ENCODE data around the gene IGHMBP2. TPM values are rescaled to one million over a fixed set of nuclear protein-coding genes. Genes with fewer than 3 reads are reported as not detected.

The IGHMBP2 gene
- total and polyA plus RNA-seq, 5 donors from 2014 or later: 5.4 to 47.5 (median 7.3) TPM

DNA sequence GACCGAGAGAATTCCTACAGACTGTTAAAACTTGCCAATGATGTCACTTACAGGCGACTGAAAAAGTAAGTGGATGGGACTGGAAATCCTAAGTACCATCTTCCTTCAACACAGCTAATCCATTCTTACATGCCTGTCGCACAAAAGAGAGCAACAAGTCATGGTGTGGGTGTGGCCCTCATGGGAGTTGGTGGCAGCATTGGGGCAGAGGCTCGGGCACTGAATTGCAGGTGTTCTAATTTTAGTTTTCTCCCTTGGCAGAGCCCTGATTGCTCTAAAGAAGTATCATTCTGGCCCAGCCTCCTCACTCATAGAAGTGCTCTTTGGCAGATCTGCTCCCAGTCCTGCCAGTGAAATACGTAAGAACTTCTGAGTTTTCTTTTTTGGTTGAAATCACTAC is 4.6 kb downstream of the IGHMBP2 start:
- ATAC-seq (ENCODE audit: low read depth in 2 of 2) (no peak), DNase-seq (no peak)
- peaks cover 3 to 26% (median 16%) of the 10 kb centered on the region in 4 donors for H3K4me1 Mint-ChIP-seq
- peaks cover 15% of the 10 kb centered on the region for H3K4me1 ChIP-seq (ENCODE audit: control insufficient read depth, insufficient read depth, low read length, poor library complexity, severe bottlenecking)
- H3K27ac Mint-ChIP-seq: no peak overlapping the region
- H3K4me3 ChIP-seq (ENCODE audit: low read depth, low read length): no peak overlapping the region
- H3K27me3 Mint-ChIP-seq: no peaks in the 10 kb centered on the region
- no peaks in the 10 kb centered on the region for H3K27me3 ChIP-seq (ENCODE audit: control insufficient read depth, insufficient read depth, low read length)
- no peaks in the 10 kb centered on the region for H3K9me3 ChIP-seq (ENCODE audit: control insufficient read depth in 2 of 2, low read length in 2 of 2)
- peak overlapping the region in 1 of 4 donors; percentile 56 for H3K4me3 Mint-ChIP-seq
- no peak overlapping the region for H3K27ac ChIP-seq (ENCODE audit: insufficient read depth, low read length, poor library complexity, severe bottlenecking)
- peaks cover 47% of the 10 kb centered on the region for H3K36me3 ChIP-seq (ENCODE audit: control insufficient read depth, insufficient read depth, low read length)
- no peaks in the 10 kb centered on the region for H3K9me3 Mint-ChIP-seq
- H3K36me3 Mint-ChIP-seq: peaks cover 29% of the 10 kb centered on the region

DNA sequence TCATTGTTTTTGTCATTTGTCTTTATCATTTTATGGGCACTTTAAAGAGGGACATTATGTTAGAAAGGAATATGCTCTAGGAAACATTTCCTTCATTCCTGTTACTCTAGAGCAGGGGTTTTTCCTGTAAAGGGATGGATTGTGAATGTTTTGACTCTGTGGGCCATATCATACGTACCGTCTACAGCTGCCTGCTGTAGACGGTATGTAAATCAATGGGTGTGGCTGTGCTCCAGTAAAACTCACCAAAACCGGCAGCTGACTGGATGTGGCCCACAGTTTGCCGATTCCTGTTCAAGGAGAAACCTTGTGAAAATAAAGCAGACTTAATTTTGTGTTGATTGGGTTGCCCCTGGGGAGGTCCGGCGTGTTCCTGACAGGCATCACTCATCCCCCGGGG is 7.3 kb downstream of the IGHMBP2 start:
- no peaks in the 10 kb centered on the region for H3K4me1 ChIP-seq (ENCODE audit: control insufficient read depth, insufficient read depth, low read length, poor library complexity, severe bottlenecking)
- DNase-seq: no peak
- peaks cover 35% of the 10 kb centered on the region for H3K36me3 Mint-ChIP-seq
- no peaks in the 10 kb centered on the region for H3K27me3 Mint-ChIP-seq
- no peaks in the 10 kb centered on the region for H3K27me3 ChIP-seq (ENCODE audit: control insufficient read depth, insufficient read depth, low read length)
- no peak overlapping the region for H3K27ac ChIP-seq (ENCODE audit: insufficient read depth, low read length, poor library complexity, severe bottlenecking)
- no peaks in the 10 kb centered on the region for H3K9me3 ChIP-seq (ENCODE audit: control insufficient read depth in 2 of 2, low read length in 2 of 2)
- no peaks in the 10 kb centered on the region for H3K9me3 Mint-ChIP-seq
- no peak overlapping the region for H3K27ac Mint-ChIP-seq
- peaks cover 71% of the 10 kb centered on the region for H3K36me3 ChIP-seq (ENCODE audit: control insufficient read depth, insufficient read depth, low read length)
- no peak for ATAC-seq (ENCODE audit: low read depth in 2 of 2)
- no peak overlapping the region for H3K4me3 ChIP-seq (ENCODE audit: low read depth, low read length)
- no peak overlapping the region for H3K4me3 Mint-ChIP-seq
- peaks cover 0 to 2% (median under 1%) of the 10 kb centered on the region in 4 donors for H3K4me1 Mint-ChIP-seq

DNA sequence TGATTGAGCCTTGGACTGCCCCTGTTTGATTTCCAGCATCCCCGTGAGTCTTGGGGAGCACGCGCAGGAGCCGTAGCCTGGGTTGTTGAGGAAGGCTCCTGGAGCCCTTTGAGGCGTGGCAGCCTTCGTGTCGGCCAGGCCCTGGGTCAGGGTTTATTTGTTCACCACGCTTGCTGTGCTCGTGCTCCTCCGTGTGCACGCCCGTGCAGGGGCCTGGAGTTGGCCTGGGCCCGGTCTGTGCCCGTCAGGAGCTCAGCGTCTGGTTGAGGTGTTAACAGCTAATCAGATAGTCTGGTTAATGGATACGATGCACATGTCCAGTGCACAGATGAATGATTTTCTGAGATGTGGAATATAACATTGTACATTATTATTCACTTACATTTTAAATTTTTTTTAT is 8.0 kb downstream of the IGHMBP2 start:
- Histone ChIP-seq H3K27ac (ENCODE audit: insufficient read depth, low read length, poor library complexity, severe bottlenecking) (no peak overlapping the region), H3K27me3 (ENCODE audit: control insufficient read depth, insufficient read depth, low read length) (no peaks in the 10 kb centered on the region), H3K36me3 (ENCODE audit: control insufficient read depth, insufficient read depth, low read length) (peaks cover 78% of the 10 kb centered on the region), H3K4me1 (ENCODE audit: control insufficient read depth, insufficient read depth, low read length, poor library complexity, severe bottlenecking) (no peaks in the 10 kb centered on the region), H3K9me3 (ENCODE audit: control insufficient read depth in 2 of 2, low read length in 2 of 2) (no peaks in the 10 kb centered on the region), H3K4me3 (ENCODE audit: low read depth, low read length) (no peak overlapping the region)
- DNase-seq: no peak
- ATAC-seq (ENCODE audit: low read depth in 2 of 2): no peak
- no peaks in the 10 kb centered on the region for H3K9me3 Mint-ChIP-seq
- H3K4me1 Mint-ChIP-seq: no peaks in the 10 kb centered on the region
- no peak overlapping the region for H3K4me3 Mint-ChIP-seq
- H3K36me3 Mint-ChIP-seq: peaks cover 41% of the 10 kb centered on the region
- H3K27ac Mint-ChIP-seq: no peak overlapping the region
- H3K27me3 Mint-ChIP-seq: no peaks in the 10 kb centered on the region

DNA sequence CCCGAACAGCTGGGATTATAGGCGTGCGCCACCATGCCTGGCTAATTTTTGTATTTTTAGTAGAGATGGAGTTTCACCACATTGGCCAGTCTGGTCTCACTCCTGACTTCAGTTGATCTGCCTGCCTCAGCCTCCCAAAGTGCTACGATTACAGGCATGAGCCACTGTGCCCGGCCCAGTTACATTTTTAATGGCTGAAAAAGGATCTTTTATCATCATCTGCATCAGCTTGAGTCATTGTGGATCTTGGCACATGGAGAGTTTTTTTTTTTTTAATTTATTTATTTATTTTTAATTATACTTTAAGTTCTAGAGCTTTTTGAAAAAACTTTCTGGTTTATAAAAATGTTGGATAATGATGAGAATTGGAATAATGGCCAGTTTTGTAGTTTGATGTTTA is 8.6 kb downstream of the IGHMBP2 start:
- peaks cover 41% of the 10 kb centered on the region for H3K36me3 Mint-ChIP-seq
- no peak overlapping the region for H3K4me3 ChIP-seq (ENCODE audit: low read depth, low read length)
- no peaks in the 10 kb centered on the region for H3K9me3 Mint-ChIP-seq
- no peaks in the 10 kb centered on the region for H3K4me1 Mint-ChIP-seq
- H3K9me3 ChIP-seq (ENCODE audit: control insufficient read depth in 2 of 2, low read length in 2 of 2): no peaks in the 10 kb centered on the region
- no peak overlapping the region for H3K27ac ChIP-seq (ENCODE audit: insufficient read depth, low read length, poor library complexity, severe bottlenecking)
- H3K36me3 ChIP-seq (ENCODE audit: control insufficient read depth, insufficient read depth, low read length): peaks cover 81% of the 10 kb centered on the region
- H3K4me1 ChIP-seq (ENCODE audit: control insufficient read depth, insufficient read depth, low read length, poor library complexity, severe bottlenecking): no peaks in the 10 kb centered on the region
- H3K27me3 ChIP-seq (ENCODE audit: control insufficient read depth, insufficient read depth, low read length): no peaks in the 10 kb centered on the region
- H3K27ac Mint-ChIP-seq: no peak overlapping the region
- H3K4me3 Mint-ChIP-seq: no peak overlapping the region
- DNase-seq (no peak), ATAC-seq (ENCODE audit: low read depth in 2 of 2) (no peak)
- H3K27me3 Mint-ChIP-seq: no peaks in the 10 kb centered on the region

DNA sequence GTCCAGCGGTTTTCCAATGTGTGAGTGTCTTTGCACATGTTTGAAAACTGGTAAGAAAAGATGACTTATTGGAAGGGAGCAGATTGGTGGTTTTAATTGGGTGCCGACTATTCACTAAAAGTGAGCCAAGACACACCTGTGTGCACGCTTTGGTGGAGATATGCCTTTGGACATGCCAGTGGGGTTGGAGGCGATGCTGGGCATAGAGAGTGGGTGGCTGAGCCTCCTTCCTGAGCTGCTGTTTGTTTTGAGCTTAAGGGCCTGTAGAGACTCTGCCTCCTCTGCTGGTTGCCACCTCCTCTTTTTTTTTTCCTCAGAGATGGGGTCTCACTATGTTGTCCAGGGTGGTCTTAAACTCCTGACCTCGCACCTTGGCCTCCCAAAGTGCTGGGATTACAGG is 9.5 kb downstream of the IGHMBP2 start:
- H3K4me1 Mint-ChIP-seq: no peaks in the 10 kb centered on the region
- H3K27ac Mint-ChIP-seq: no peak overlapping the region
- ATAC-seq (ENCODE audit: low read depth in 2 of 2) (no peak), DNase-seq (no peak)
- Histone ChIP-seq H3K27ac (ENCODE audit: insufficient read depth, low read length, poor library complexity, severe bottlenecking) (no peak overlapping the region), H3K4me1 (ENCODE audit: control insufficient read depth, insufficient read depth, low read length, poor library complexity, severe bottlenecking) (no peaks in the 10 kb centered on the region), H3K4me3 (ENCODE audit: low read depth, low read length) (no peak overlapping the region), H3K36me3 (ENCODE audit: control insufficient read depth, insufficient read depth, low read length) (peaks cover 83% of the 10 kb centered on the region), H3K9me3 (ENCODE audit: control insufficient read depth in 2 of 2, low read length in 2 of 2) (no peaks in the 10 kb centered on the region), H3K27me3 (ENCODE audit: control insufficient read depth, insufficient read depth, low read length) (no peaks in the 10 kb centered on the region)
- H3K4me3 Mint-ChIP-seq: no peak overlapping the region
- H3K9me3 Mint-ChIP-seq: no peaks in the 10 kb centered on the region
- H3K36me3 Mint-ChIP-seq: peaks cover 39% of the 10 kb centered on the region
- H3K27me3 Mint-ChIP-seq: no peaks in the 10 kb centered on the region

DNA sequence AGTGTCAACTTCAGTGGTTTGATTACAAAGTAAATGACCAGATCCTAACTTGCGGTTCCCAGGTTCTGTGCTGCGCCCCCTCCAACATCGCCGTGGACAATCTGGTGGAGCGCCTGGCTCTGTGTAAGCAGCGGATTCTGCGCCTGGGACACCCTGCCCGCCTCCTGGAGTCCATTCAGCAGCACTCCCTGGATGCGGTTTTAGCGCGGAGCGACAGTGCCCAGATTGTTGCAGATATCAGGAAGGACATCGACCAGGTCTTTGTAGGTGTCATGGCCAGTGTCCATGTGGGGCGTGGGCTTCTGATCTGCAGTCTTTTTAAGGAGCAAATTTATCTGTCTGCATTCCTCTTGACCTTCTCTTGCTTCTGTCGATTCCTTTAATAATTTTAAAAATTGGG is 11.1 kb downstream of the IGHMBP2 start:
- Histone ChIP-seq H3K4me1 (ENCODE audit: control insufficient read depth, insufficient read depth, low read length, poor library complexity, severe bottlenecking) (no peaks in the 10 kb centered on the region), H3K27me3 (ENCODE audit: control insufficient read depth, insufficient read depth, low read length) (no peaks in the 10 kb centered on the region), H3K36me3 (ENCODE audit: control insufficient read depth, insufficient read depth, low read length) (peaks cover 84% of the 10 kb centered on the region), H3K9me3 (ENCODE audit: control insufficient read depth in 2 of 2, low read length in 2 of 2) (no peaks in the 10 kb centered on the region), H3K4me3 (ENCODE audit: low read depth, low read length) (no peak overlapping the region), H3K27ac (ENCODE audit: insufficient read depth, low read length, poor library complexity, severe bottlenecking) (no peak overlapping the region)
- ATAC-seq (ENCODE audit: low read depth in 2 of 2): no peak
- Mint-ChIP-seq H3K4me3 (no peak overlapping the region), H3K36me3 (peaks cover 45% of the 10 kb centered on the region), H3K27me3 (no peaks in the 10 kb centered on the region), H3K9me3 (no peaks in the 10 kb centered on the region), H3K27ac (no peak overlapping the region), H3K4me1 (peaks cover 0 to 4% (median 0%) of the 10 kb centered on the region in 4 donors)
- no peak for DNase-seq

DNA sequence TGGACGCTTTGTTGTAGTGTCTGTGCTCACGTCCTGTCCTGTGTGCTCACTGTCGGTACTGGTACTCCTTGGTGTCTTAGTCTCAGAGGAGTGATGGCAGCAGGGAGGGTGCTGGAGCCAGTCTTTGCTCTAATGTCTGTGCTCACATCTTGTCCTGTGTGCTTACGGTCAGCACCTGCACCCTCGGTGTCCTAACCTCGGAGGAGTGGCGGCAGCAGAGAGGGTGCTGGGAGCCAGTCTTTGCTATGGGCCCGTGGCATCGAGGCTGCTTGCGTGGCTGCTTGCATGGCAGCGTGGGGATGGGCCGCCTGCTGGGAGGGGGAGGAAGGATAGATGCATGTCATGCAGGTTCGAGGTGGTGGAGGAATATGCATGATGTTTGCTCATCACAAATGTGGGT is 12.7 kb downstream of the IGHMBP2 start:
- H3K9me3 ChIP-seq (ENCODE audit: control insufficient read depth in 2 of 2, low read length in 2 of 2): no peaks in the 10 kb centered on the region
- Mint-ChIP-seq H3K4me3 (no peak overlapping the region), H3K4me1 (peaks cover 0 to 4% (median 2%) of the 10 kb centered on the region in 4 donors), H3K9me3 (no peaks in the 10 kb centered on the region), H3K36me3 (peaks cover 42% of the 10 kb centered on the region), H3K27ac (no peak overlapping the region), H3K27me3 (no peaks in the 10 kb centered on the region)
- H3K4me3 ChIP-seq (ENCODE audit: low read depth, low read length): no peak overlapping the region
- H3K27me3 ChIP-seq (ENCODE audit: control insufficient read depth, insufficient read depth, low read length): no peaks in the 10 kb centered on the region
- no peak overlapping the region for H3K27ac ChIP-seq (ENCODE audit: insufficient read depth, low read length, poor library complexity, severe bottlenecking)
- DNase-seq (no peak), ATAC-seq (ENCODE audit: low read depth in 2 of 2) (no peak)
- peaks cover 83% of the 10 kb centered on the region for H3K36me3 ChIP-seq (ENCODE audit: control insufficient read depth, insufficient read depth, low read length)
- no peaks in the 10 kb centered on the region for H3K4me1 ChIP-seq (ENCODE audit: control insufficient read depth, insufficient read depth, low read length, poor library complexity, severe bottlenecking)

DNA sequence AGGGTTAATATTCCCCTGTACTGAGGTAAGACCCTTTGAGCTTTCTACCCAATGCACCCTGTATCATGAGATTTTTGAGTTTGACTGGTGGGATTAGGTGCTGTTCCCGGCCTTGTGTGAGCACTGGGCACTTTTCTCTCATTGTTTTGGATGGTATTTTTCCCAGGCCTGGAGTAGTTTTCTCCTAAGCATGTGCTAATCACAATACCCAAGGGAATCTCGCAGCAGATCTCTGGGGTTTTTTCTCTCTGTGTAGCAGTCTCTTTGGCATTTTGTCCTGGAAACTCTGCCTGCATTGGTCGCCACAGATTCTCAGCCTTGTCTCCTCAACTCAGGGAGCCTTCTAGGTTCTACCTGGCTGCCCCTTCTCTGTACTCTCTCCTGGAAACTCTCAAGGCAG is 19.9 kb downstream of the IGHMBP2 start:
- H3K27me3 ChIP-seq (ENCODE audit: control insufficient read depth, insufficient read depth, low read length): no peaks in the 10 kb centered on the region
- peaks cover 95% of the 10 kb centered on the region for H3K36me3 ChIP-seq (ENCODE audit: control insufficient read depth, insufficient read depth, low read length)
- no peak overlapping the region for H3K4me3 ChIP-seq (ENCODE audit: low read depth, low read length)
- Mint-ChIP-seq H3K36me3 (peaks cover 79% of the 10 kb centered on the region), H3K4me3 (no peak overlapping the region), H3K27ac (peak overlapping the region in 1 of 3 donors; percentile 32), H3K27me3 (peaks cover 4% of the 10 kb centered on the region), H3K9me3 (peaks cover 2 to 22% (median 6%) of the 10 kb centered on the region in 7 donors), H3K4me1 (peaks cover 0 to 11% (median 4%) of the 10 kb centered on the region in 4 donors)
- H3K9me3 ChIP-seq (ENCODE audit: control insufficient read depth in 2 of 2, low read length in 2 of 2): peaks cover 15 to 28% of the 10 kb centered on the region in 2 experiments
- no peak overlapping the region for H3K27ac ChIP-seq (ENCODE audit: insufficient read depth, low read length, poor library complexity, severe bottlenecking)
- no peaks in the 10 kb centered on the region for H3K4me1 ChIP-seq (ENCODE audit: control insufficient read depth, insufficient read depth, low read length, poor library complexity, severe bottlenecking)
- ATAC-seq (ENCODE audit: low read depth in 2 of 2): no peak
- no peak for DNase-seq

All from CD4-positive, CD25-positive, alpha-beta regulatory T cell (primary cell).